NAMALWA (cell line): Measurements from ENCODE around the gene UNC93B1.

Experiments
- DNase-seq: peaks from one replicate; pipeline ENCODE4 v3.0.0-alpha.2; 2015; ENCODE audit warnings: low spot score

The UNC93B1 gene, protein sequence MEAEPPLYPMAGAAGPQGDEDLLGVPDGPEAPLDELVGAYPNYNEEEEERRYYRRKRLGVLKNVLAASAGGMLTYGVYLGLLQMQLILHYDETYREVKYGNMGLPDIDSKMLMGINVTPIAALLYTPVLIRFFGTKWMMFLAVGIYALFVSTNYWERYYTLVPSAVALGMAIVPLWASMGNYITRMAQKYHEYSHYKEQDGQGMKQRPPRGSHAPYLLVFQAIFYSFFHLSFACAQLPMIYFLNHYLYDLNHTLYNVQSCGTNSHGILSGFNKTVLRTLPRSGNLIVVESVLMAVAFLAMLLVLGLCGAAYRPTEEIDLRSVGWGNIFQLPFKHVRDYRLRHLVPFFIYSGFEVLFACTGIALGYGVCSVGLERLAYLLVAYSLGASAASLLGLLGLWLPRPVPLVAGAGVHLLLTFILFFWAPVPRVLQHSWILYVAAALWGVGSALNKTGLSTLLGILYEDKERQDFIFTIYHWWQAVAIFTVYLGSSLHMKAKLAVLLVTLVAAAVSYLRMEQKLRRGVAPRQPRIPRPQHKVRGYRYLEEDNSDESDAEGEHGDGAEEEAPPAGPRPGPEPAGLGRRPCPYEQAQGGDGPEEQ

DNA sequence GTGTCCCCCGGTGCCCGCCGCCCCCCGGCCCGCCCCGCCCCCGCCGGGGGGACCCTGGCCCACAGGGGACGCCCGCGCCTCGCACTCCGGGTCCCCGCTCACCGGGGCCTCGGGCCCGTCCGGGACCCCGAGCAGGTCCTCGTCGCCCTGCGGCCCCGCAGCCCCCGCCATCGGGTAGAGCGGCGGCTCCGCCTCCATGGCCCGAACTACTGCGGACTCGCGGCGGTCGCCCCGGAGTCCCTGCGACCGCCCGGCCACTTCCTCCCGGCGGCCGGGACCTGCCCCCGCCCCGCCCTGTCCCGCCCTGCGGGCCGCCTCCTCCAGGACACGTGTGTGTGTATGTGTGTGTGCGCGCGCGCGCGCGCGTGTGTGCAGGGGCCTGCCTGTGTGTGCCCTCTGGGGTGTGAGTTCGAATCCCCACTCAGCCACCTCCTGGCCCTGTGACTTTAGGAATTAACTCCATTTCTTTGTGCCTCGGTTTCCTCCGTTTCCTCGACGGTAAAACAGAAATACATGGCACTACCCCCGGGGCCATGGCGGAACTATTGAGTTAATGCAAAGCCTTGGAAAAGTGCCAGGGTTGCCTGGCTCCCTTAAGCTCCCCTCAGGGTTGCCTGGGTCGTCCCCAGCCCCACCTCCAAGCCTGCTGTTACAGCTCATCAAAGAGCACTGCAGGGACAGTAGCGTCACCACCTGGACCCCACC, at the start of gene UNC93B1:
TSS of gene UNC93B1 (minus strand) at position 252 of the 705 bp plus-strand sequence. CDS start at position 198, 54 bp downstream.
- peak; percentile 88 for DNase-seq

DNA sequence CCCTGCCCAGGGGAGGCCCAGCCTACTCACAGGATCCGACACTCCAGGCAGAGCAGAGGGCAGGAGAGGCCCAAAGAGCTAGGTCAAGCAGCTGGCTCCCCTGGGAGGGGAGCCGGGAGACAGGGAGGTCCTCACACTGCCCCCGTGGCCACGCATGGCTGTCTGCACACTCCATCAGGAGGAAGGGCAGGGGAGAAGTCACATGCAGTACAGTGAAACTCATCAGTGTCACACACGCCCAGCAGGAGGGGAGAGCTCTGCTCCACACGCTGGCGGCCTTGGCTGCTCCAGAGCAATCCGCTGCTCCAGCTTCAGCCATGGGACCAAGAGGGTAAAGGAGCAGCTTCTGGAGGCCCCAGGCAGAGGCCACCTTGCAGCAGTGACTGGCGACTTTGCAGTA, 49.2 kb upstream of the UNC93B1 start:
- no peak for DNase-seq

DNA sequence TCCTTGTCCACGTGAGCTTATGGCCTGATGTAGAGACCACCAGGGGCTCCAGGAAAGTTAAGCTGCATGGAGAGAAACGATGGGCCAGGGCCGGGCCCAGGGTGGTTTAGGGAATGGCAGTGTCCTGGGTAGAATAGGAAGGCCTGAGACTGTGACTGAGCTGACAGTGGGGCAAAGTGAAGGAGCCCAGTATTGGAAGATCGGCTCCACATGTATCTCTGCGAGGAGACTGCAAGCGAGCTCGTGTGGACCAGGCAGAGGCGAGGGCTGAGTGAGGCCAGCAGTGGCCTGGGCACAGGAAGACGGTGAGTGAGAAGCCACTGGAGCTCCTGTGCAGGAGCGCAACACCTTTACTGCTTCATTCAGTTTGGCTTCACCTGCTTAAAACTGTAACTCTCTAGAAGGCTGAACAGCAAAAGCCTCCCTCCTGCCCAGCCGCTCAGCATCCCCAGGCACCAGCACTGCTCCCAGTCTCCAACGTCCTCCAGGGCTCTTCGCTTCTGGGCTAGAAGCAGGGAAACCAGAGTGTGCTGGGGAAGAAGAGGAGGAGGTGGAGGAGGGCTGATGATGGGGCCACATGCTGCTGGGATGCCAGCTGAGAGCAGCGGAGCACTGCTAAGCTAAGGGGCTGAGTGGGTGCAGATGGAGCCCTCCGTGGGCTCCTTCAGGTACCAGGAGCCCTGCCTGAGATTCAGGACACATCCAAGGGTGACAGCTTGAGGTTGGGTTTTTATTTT, 48.4 kb upstream of the UNC93B1 start:
- no peak for DNase-seq

DNA sequence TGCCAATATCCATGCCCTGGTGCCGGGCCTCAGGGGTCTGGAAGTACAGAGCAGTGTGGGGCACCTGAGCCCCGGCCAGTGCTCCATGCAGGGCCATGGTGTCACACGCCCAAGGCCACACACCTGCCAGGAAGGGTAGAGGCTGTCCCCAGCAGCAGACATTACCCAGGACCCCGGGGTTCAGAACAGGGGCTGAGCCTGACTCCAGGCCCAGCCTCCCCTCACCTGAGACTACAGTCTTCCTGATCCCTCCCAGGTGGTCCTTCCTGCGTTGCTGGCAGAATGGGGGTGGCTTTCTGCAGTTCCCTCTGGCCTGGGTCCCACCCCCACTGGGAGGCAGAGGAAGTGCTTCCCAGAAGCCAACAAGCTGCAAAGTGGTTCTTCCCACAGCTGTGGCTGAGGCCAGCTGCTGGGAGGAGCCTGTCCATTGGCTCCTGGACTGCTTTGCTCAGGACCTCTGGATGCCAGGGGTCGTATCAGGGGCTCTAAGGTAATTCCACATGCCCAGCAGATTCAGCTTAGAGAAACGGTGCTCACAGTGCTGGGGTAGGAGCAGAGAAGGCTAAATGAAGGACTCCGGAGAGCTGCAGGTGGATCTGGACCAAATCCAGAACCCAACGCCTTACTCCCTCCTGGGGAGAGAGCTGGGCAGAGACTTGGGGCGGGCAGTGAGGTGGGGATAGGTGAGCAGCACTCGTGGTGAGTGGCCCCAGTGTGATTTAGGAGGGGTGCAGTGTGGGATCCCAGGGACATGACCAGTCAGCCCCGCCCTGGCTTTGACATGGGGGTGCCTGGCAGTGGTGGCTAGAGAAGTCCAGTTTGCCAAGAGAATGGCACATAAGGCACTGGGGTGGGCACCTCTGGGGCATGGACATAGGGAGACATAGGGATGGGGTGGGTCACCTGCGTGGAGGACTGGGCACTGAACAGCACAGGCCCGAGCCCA, 47.6 kb upstream of the UNC93B1 start:
- no peak for DNase-seq

DNA sequence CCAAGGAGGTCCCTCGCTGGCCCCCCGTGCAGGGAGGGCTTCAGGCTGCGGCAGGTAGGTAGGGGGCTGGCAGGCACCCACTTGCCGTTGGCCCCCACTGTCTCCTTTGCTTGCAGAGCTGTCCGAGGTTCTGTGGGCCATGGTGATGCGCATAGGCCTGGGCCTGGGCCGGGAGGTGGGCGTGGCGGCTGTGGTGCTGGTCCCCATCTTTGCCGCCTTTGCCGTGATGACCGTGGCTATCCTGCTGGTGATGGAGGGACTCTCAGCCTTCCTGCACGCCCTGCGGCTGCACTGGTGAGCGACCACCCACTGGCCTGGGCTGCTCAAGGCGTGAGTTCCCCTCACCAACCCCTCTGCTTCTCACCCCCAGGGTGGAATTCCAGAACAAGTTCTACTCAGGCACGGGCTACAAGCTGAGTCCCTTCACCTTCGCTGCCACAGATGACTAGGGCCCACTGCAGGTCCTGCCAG, 46.5 kb upstream of the UNC93B1 start:
- DNase-seq: no peak

DNA sequence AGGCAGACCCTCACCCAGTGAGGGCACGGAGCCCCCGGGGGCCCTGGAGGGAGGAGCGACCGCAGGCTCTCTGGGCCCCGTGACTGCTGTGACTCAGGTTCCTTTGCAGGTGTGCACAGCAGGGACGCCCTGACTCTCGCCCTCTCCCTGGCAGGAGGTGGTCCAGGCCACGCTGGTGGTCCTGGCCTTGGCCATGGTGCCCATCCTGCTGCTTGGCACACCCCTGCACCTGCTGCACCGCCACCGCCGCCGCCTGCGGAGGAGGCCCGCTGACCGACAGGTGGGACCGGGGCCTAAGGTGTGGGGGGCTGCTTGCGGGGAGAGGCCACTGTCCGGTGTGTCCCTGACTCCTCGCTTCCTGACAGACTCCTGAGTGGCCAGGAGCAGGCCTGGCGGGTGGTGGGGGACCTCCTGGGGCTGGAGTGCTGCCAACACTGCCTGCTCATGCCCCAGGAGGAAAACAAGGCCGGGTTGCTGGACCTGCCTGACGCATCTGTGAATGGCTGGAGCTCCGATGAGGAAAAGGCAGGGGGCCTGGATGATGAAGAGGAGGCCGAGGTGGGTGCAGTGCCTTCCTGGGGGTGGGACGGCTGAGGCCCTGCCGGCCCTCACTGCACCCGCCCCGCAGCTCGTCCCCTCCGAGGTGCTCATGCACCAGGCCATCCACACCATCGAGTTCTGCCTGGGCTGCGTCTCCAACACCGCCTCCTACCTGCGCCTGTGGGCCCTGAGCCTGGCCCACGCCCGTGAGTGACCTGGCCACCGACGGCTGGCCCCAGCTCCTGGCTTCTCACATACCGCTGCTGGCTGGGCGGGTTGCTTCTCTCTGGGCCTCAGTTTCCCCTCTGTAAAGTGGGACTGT, 45.8 kb upstream of the UNC93B1 start:
- no peak for DNase-seq

DNA sequence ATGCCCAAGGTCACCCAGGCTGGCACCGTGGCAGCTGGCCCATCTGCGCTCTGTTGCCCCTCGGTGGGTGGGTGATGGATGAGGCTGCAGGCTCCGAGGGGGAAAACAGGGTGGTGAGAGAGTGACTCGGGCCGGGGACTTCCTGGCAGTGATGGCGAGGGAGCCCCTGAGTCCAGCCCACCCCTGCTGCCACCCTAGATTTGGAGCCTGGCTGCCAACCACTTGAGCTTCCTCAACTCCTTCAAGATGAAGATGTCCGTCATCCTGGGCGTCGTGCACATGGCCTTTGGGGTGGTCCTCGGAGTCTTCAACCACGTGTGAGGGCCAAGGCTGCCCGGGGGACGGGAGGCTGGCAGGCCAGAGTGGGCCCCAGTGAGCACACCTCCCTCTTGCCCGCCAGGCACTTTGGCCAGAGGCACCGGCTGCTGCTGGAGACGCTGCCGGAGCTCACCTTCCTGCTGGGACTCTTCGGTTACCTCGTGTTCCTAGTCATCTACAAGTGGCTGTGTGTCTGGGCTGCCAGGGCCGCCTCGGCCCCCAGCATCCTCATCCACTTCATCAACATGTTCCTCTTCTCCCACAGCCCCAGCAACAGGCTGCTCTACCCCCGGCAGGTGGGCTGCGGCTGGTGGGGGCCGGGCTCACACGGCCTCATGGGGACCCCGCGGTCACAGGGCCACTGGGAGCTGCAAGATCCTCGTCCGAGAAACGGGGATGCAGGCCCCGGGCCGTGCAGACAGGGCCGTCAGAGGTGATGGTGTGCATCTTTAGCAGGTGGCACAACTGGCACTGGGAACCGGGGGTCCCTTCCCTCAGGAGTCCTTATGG, 45.0 kb upstream of the UNC93B1 start:
- DNase-seq: no peak

DNA sequence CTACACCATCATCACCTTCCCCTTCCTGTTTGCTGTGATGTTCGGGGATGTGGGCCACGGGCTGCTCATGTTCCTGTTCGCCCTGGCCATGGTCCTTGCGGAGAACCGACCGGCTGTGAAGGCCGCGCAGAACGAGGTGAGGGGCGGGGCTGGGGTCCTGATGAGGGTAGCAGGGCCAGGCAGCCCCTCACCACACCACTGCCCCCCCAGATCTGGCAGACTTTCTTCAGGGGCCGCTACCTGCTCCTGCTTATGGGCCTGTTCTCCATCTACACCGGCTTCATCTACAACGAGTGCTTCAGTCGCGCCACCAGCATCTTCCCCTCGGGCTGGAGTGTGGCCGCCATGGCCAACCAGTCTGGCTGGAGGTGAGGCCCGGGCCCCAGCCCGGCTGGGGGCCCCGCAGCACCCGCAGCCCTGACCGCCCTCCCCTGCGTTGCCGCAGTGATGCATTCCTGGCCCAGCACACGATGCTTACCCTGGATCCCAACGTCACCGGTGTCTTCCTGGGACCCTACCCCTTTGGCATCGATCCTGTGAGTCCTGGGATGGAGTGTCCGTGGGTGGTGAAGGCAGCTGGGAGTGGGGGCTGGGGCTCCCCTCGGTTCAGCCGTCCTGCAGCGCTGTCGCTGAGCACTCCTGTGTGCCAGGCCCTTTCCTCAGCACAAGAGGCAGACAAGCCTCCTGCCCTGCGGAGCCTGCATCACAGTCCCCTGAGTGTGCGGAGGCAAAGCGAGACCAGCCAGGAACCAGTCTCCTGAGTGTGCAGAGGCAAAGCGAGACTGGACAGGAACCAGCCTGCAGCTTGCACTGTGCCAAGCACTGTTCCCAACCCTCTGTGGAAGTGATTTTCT, 43.8 kb upstream of the UNC93B1 start:
- DNase-seq: no peak

DNA sequence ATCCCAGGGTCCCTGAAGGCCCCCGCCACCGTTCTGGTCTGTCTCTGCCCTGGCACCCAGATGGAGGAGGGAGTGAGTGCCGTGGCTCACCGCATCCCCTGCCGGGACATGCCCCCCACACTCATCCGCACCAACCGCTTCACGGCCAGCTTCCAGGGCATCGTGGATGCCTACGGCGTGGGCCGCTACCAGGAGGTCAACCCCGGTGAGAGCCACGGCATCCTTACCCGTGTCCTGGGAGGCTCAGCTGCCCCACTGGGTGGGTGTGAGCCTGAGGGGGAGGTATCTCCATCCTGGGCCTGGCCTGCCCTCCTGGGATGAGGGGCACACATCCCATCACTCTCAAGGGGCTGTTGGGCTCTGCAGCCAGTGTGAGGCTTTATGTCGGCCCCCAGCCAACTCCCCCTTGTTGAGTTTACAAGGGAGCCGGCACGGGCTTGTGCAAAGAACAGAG, 41.0 kb upstream of the UNC93B1 start:
- no peak for DNase-seq

DNA sequence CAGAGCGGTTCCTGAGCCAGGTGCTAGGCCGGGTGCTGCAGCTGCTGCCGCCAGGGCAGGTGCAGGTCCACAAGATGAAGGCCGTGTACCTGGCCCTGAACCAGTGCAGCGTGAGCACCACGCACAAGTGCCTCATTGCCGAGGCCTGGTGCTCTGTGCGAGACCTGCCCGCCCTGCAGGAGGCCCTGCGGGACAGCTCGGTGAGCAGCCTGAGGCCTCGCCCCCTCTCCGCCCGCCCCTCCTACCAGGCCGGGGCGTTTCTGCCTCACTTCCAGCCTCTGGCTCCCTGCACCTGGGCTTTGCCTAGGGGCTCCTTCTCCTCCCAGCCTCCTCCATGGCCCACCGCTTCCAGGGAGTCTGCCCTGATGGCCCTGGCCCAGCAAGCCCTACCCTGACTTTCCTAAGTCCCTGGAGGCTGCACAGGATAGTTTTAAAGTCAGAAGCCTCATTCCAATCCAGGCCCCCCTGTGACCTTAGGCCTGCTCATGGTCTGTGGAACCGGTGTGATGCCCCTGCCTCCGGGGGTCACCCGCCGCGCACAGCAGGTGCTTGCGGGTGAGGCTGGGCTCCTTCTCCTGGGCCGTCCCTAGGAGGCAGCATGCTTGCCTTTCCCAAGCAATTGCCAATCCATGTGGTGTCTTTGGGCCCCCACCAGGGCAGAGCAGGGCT, 40.4 kb upstream of the UNC93B1 start:
- DNase-seq: no peak

DNA sequence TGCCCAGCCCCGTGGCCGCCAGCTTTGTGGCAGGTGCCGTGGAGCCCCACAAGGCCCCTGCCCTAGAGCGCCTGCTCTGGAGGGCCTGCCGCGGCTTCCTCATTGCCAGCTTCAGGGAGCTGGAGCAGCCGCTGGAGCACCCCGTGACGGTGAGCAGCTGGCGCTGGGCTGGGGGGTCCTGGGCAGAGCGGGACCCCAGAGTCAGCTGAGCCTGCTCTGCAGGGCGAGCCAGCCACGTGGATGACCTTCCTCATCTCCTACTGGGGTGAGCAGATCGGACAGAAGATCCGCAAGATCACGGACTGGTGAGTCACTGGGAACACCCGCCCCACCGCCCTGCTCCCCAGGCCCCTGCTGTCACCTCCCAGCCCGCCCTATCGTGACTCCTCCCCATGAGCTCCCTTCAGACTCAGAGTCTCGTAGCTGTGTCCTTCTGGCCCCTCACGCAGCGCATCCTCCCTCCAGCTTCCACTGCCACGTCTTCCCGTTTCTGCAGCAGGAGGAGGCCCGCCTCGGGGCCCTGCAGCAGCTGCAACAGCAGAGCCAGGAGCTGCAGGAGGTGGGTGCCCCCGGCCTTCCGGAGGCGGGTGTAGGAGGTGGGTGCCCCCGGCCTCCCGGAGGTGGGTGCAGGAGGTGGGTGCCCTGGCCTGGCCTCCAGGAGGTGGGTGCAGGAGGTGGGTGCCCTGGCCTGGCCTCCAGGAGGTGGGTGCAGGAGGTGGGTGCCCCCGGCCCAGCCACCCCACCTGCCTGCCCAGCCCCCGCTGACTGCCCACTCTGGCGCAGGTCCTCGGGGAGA, 39.6 kb upstream of the UNC93B1 start:
- no peak for DNase-seq

DNA sequence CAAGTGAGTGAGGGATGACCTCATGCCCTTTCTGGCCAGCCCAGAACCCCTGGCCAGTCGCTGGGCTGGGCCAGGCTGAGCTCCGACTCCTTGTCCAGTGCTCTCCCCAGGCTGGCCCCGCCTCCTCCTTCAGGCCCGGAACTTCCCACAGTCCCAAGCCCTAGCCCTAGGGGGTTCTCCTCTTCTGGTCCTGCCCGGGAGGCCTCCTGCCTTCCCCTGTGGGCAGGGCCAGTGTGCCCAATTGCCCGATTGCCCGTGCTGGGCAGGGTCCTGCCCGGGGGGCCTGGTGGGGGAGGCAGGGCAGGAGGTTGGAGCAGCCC, 39.1 kb upstream of the UNC93B1 start:
- no peak for DNase-seq

DNA sequence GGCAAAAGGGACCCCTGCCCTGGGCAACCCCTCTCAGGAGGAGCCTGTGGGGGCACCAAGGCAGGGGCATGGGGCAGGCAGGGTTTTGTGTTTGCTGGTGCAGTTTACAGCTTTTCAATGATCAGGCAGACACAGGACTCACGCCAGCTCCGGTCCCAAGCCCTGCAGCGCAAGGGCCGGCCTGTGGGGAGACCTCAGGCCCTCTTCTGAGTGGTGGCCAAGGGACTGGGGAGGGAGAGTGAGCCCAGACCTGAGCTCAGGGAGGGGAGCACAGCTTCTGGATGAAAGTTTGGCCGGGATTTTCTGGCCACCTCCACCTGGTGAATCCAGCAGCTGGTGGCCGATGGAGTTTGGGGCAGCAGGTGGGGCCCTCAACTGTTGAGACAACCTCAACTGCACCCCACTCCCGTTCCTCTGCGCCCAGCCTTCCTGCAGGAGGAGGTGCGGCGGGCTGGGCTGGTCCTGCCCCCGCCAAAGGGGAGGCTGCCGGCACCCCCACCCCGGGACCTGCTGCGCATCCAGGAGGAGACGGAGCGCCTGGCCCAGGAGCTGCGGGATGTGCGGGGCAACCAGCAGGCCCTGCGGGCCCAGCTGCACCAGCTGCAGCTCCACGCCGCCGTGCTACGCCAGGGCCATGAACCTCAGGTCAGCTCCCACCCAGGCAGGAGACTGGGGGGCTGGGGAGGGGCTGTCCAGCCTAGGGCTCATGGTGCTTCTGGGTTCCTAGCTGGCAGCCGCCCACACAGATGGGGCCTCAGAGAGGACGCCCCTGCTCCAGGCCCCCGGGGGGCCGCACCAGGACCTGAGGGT, 38.5 kb upstream of the UNC93B1 start:
- DNase-seq: no peak

DNA sequence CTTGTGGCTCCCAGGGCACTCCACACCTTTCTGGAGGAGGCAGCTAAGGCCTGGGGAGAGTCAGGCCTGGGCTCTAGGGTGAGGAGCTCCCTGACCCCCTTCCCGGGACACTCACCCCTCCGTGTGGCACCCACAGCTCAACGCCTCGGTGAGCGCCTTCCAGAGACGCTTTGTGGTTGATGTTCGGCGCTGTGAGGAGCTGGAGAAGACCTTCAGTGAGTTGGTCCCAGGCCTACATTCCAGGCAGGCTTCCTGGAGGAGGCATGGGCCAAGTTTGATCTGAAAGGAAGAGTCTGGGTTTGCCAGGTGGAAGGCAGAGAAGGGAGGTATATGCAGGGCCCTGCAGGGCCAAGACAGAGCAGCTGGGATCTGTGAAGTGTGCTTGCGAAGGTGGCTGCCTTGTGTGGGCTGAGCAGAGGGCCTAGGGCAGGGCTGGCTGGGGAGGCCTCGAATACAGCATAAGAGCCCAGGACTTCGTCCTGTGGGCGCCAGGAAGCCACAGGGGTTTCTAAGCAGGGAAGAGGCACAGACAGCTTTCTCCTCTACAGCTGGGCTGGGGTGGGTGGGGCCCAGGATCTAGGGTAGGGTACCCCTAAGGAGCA, 37.8 kb upstream of the UNC93B1 start:
- no peak for DNase-seq

DNA sequence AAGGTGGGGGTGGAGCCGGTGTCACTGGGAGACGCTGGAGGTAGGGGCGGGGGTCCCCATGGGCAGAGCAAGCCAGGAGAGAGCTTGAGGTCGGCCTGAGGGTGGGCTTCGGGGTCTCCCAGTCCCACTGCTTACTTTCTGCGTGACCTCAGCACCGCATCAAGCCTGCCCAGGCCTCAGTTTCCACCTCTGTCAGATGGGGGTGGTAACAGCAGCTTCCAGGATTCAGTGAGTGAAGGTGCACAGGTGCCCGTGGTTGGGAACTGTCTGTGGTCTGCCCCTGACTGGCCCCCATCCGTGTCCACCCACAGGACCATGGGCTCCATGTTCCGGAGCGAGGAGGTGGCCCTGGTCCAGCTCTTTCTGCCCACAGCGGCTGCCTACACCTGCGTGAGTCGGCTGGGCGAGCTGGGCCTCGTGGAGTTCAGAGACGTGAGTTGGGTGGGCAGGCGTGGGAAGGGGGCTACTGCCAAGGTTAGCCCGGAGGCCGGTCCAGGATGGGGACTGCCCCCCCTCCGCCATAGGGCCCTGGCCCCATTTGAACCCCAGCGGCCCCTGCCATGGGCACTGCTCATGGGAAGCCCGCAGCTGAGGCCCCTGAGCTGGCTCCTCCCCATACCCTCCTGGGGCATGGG, 37.2 kb upstream of the UNC93B1 start:
- no peak for DNase-seq
